DND-41 (cell line): ENCODE data around the gene SRRM2.

Source experiments
- ATAC-seq: fragments of 200-7000 bp; cut with Tn5 transposase; 3 replicates; pipeline ENCODE4 v1.9.1; 2021; ENCODE audit warnings: low read depth; ENCODE audit not compliant: insufficient read depth
- DNase-seq: peaks from one replicate; pipeline ENCODE4 v3.0.0-alpha.2; 2020
- H2AFZ ChIP-seq: 2 replicates; pipeline ENCODE4 v1.6.0; 2012; ENCODE audit warnings: low read depth, low read length
- H3K27ac ChIP-seq: 2 replicates; pipeline ENCODE4 v1.5.1; 2012; ENCODE audit warnings: low read length, inconsistent platforms
- H3K27me3 ChIP-seq: fragments of 200-600 bp; sonication (generic); 2 replicates; pipeline ENCODE4 v1.6.0; 2012; ENCODE audit warnings: low read length, mild to moderate bottlenecking, inconsistent platforms; ENCODE audit not compliant: insufficient read depth, poor library complexity
- H3K36me3 ChIP-seq: 2 replicates; pipeline ENCODE4 v1.5.1; 2012; ENCODE audit warnings: low read length, inconsistent platforms; ENCODE audit not compliant: insufficient read depth
- H3K4me1 ChIP-seq: 2 replicates; pipeline ENCODE4 v1.5.1; 2012; ENCODE audit warnings: mild to moderate bottlenecking, low read length; ENCODE audit not compliant: insufficient read depth
- H3K4me2 ChIP-seq: 2 replicates; pipeline ENCODE4 v1.6.0; 2012; ENCODE audit warnings: mild to moderate bottlenecking, moderate library complexity, low read length, inconsistent platforms; ENCODE audit not compliant: insufficient read depth
- H3K4me3 ChIP-seq, 2 experiments: fragments of 200-600 bp in 1 of 2; shearing (Covaris generic) in 1 of 2; 2 replicates each; pipeline ENCODE4 v1.5.1; 2012 to 2016; ENCODE audit warnings: inconsistent platforms in 2 of 2, low read length in 2 of 2, mild to moderate bottlenecking in 2 of 2, low read depth in 1 of 2, moderate library complexity in 1 of 2
- H3K79me2 ChIP-seq: 2 replicates; pipeline ENCODE4 v1.6.0; 2012; ENCODE audit warnings: low read length, inconsistent platforms; ENCODE audit not compliant: insufficient read depth
- H3K9ac ChIP-seq: 2 replicates; pipeline ENCODE4 v1.6.0; 2012; ENCODE audit warnings: low read depth, mild to moderate bottlenecking, inconsistent platforms, low read length, moderate library complexity
- H3K9me3 ChIP-seq: 2 replicates; pipeline ENCODE4 v1.5.1; 2012; ENCODE audit warnings: low read length, moderate library complexity, mild to moderate bottlenecking, inconsistent platforms; ENCODE audit not compliant: insufficient read depth, severe bottlenecking
- H4K20me1 ChIP-seq: 2 replicates; pipeline ENCODE4 v1.6.0; 2012; ENCODE audit warnings: low read length; ENCODE audit not compliant: insufficient read depth
- CTCF ChIP-seq: IDR thresholded peaks from 2 replicates; pipeline ENCODE4 v1.5.1; 2012; ENCODE audit warnings: borderline replicate concordance, low read length, moderate library complexity, mild to moderate bottlenecking; ENCODE audit not compliant: poor library complexity, severe bottlenecking; ENCODE audit errors: extremely low read depth
- EZH2 ChIP-seq: IDR thresholded peaks from 3 replicates; pipeline ENCODE4 v1.6.1; 2012; ENCODE audit warnings: borderline replicate concordance, low read depth, mild to moderate bottlenecking, moderate library complexity, low read length, inconsistent platforms; ENCODE audit not compliant: severe bottlenecking

The SRRM2 gene

DNA sequence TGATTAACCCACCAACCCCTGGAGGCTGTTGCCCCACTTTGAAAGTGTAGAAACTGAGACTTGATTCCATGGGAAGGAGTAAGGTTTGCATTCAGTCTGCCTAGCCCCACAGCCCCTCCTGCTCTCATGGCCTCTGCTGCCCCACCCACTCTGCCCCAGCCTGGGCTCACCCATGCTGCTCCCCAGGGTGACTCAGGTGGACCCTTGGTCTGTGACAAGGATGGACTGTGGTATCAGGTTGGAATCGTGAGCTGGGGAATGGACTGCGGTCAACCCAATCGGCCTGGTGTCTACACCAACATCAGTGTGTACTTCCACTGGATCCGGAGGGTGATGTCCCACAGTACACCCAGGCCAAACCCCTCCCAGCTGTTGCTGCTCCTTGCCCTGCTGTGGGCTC, 52.3 kb downstream of the SRRM2 start:
- no peak for TF ChIP-seq CTCF
- no peak for TF ChIP-seq EZH2
- Histone ChIP-seq H4K20me1 (no peaks in the 10 kb centered on the region), H3K9ac (no peak overlapping the region), H3K27me3 (peaks cover 2% of the 10 kb centered on the region), H3K36me3 (no peaks in the 10 kb centered on the region), H3K9me3 (peaks cover 6% of the 10 kb centered on the region), H2AFZ (no peak overlapping the region), H3K4me3 (no peak overlapping the region), H3K4me1 (no peaks in the 10 kb centered on the region), H3K27ac (no peak overlapping the region), H3K4me2 (no peak overlapping the region), H3K79me2 (no peaks in the 10 kb centered on the region)
- no peak for DNase-seq
- ATAC-seq, result no peak

DNA sequence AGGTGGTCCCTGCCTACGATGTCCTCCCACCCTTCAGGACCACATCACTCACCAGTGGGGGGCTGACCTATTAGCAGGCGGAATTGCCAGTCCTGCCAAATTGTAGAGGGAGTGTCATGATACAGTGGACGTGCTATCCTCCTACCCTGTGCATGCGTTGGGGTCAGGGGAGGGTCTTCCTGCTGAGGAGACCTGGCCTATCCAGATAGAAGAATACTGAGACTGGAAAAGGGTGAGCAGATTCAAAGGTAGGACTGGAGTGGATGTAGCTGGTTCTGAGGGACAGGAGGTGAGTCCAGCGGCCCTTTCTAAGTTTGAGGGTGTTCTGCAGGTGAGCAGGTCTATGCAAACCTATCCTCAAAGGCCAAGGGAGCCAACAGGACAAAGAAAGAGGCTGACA, 53.8 kb downstream of the SRRM2 start:
- Histone ChIP-seq H2AFZ (no peak overlapping the region), H3K79me2 (no peaks in the 10 kb centered on the region), H3K27ac (no peak overlapping the region), H3K4me3 (no peak overlapping the region), H3K4me2 (no peak overlapping the region), H3K4me1 (no peaks in the 10 kb centered on the region), H4K20me1 (no peaks in the 10 kb centered on the region), H3K36me3 (no peaks in the 10 kb centered on the region), H3K9me3 (peaks cover 6% of the 10 kb centered on the region), H3K9ac (no peak overlapping the region), H3K27me3 (peaks cover 3% of the 10 kb centered on the region)
- TF ChIP-seq CTCF, result no peak
- no peak for TF ChIP-seq EZH2
- no peak for ATAC-seq
- DNase-seq, result no peak

GRCh38 chr16:2808181-2808580, 55.7 kb downstream of the SRRM2 start:
- no peaks in the 10 kb centered on the region for H3K79me2 ChIP-seq
- peaks cover 7% of the 10 kb centered on the region for H3K27me3 ChIP-seq

More at GRCh38 chr16:2808181-2808580, 55.7 kb downstream of the SRRM2 start:
- Histone ChIP-seq H3K4me2 (no peak overlapping the region), H3K36me3 (no peaks in the 10 kb centered on the region), H3K9ac (no peak overlapping the region), H4K20me1 (no peaks in the 10 kb centered on the region), H3K27ac (no peak overlapping the region), H3K4me3 (no peak overlapping the region), H3K4me1 (no peaks in the 10 kb centered on the region), H2AFZ (no peak overlapping the region), H3K9me3 (peaks cover 6% of the 10 kb centered on the region)
- DNase-seq, result no peak
- ATAC-seq, result no peak
- TF ChIP-seq CTCF, result no peak
- TF ChIP-seq EZH2, result no peak
